GM19455 (cell line): ENCODE measurements around the gene KCMF1.

Source experiments
- ATAC-seq: cut with Tn5 transposase; IDR thresholded peaks from one replicate; pipeline ENCODE4 v1.9.1; 2021; ENCODE audit not compliant: unreplicated experiment

Gene KCMF1

DNA sequence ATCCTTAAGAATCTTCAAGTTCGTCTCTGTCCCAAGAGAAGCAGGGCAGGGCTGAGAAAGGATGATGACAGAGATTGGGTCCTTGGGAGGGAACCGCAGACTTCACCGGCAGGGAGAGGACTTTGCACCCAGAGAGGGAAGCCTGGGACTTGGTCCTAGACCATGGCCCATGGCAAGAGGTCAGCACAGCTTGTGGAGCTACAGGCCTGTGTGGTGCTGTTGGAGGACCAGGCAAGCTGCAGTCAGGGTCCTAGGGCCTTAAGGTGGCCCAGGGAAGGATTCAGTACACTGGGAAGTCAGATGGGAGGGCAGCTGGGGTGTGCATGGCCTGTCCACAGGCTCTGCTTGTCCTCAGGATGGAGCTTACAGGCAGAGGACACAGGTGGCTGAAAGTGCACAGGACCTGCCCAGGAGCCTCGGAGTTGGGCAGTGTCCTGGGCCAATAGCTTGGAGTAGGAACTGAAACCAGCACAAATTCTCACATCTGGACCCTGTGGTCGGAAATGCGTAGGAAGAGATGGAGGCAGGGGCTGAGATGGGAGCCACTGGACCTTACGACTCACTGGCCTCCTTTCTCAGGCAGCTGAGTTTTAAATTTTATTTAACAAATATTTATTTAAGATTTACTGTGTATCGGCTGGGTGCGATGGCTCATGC is 105.8 kb downstream of the KCMF1 start:
- no peak for ATAC-seq

DNA sequence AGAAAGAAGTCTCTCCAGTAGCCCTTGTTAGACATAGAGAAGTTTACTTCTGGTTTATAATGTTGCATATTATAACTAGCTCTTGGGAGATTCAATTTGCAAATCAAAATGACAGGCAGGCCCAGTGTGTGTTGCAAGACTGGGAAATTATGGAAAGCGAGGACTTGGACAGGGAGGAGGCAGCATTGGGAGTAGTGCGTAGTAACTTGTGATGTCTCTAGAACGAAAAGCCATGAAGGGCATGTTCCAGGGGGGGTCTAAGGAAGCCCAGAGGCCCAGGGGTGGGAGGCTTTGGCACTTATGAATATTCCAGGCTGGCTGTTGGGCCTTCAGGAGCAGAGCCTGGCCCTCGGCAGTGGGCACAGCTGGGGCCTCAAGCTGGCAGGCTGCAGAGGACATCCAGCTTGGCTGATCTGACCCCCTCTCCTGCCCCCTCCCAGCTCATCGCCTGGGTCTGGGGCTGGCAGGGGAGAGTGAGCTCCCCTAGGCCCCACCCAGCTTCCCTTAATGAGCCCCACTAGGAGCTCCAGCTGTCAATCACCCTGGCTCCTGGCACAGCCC is 107.0 kb downstream of the KCMF1 start:
- ATAC-seq: no peak

DNA sequence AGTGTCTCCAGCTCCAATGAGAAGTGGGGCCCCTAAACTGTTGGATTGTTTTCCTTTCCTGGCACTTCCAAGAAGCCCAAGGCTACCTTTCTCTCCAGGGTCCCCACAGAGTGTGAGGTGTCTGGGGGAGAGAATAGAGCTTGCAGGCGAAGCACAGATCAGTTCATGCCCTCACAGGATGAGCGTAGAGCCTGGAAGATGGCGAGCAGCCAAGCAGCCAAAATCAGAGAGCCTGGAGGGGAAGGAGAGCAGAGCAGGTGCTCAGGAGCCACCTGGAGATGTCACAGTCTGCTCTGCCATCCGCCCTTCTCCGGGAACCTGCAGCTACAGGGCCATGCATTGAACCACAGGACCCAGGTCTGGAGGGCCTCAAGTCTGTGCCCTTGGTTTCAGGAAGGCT is 107.6 kb downstream of the KCMF1 start:
- ATAC-seq: no peak

GRCh38 chr2:85083092-85083491 is 112.1 kb downstream of the KCMF1 start:
- ATAC-seq: no peak

DNA sequence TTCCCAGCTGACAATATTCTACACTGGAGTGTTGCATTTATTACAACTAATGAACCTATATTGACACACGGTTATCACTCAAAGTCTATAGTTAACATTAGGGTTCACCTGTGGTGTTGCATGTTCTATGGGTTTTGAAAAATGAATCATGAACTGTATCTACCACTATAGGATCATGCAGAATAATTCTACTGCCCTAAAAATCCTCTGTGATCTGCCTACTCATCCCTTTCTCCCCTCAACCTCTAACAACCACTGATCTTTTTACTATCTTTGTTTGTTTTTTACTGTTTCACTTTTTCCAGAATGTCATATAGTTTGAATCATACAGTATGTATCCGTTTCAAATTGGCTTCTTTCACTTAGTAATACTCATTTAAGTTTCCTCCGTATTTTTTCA is 114.6 kb downstream of the KCMF1 start:
- no peak for ATAC-seq

DNA sequence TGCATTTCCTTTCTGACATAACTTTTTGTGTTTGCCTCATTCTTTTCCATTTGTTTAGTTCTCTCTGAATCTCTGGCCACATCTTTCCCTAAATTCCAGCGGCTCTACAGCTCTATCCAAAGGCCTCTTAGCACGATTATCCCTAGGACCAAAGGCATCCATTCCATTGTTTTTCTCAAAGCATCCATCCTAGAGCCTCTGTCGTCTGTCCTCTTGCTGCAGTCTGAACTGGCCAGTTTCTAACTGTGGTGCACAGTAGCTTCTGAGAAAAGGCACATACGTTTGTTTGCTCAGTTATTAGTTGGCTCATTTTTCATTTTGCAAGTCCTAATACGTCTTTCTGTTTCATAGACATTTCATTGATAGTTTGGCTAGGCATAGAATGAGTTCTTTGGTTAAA is 116.6 kb downstream of the KCMF1 start:
- no peak for ATAC-seq

DNA sequence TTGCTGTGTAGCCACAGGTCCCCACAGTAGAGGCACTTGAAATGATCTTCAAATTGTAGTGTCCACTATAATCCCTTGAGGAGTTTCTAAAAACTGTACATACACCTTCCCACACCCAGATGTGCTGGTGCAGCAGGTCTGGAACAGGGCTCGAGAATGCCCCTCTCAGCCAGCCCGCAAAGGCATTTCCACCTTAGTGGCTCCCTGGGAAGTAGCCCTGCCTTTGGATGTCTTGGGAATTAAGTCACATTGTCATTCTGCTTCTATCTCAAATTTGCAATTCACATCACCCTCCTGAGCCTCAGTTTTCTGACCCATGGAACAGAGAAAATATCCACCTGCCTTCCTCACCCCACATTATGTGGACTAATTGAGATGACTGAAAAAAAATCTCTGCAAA is 118.0 kb downstream of the KCMF1 start:
- no peak for ATAC-seq

- ATAC-seq: no peak
Measured at GRCh38 chr2:85089585-85089984, 118.6 kb downstream of the KCMF1 start.

- no peak for ATAC-seq
Measured at GRCh38 chr2:85091838-85092237, 120.9 kb downstream of the KCMF1 start.

GRCh38 chr2:85095094-85095493 is 124.1 kb downstream of the KCMF1 start:
- ATAC-seq: no peak

GRCh38 chr2:85096616-85097015 is 125.7 kb downstream of the KCMF1 start:
- ATAC-seq: no peak

- ATAC-seq: no peak
Measured at GRCh38 chr2:85104228-85104627, 133.3 kb downstream of the KCMF1 start.

- no peak for ATAC-seq
Measured at GRCh38 chr2:85106489-85107180, 135.7 kb downstream of the KCMF1 start.
